Hepatic stellate cell (primary cell): ENCODE results near the gene SLFN14.
"Not testable (repeated sequence)": the region's sequence is repeated elsewhere in the genome, so short reads cannot be mapped to it uniquely, and the experiment has no call there.

Experiments used
- DNase-seq: peaks from one replicate; pipeline ENCODE4 v3.0.0; 2011; ENCODE audit warnings: low spot score

SLFN14 gene

DNA sequence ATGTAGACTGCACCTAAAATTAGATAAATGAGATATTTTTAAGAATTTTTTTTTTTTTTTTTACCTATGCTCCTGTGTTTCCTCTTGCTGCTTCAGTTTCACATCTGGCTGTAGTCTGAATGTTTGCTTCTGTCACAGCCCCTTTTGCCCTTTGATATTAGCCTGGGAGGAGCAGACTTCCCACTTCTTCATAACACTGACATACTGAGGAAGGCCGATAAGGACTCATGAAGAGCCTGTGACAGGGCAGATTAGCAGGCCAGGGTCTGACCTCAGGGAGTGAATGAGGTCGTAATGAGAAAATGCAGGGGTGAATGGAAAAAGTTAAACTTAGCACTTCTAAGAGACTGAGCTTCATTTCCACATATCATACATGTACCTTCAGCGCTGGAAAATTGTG, at the start of gene SLFN14:
SLFN14 (minus strand) TSS at position 117 of the 400 bp plus-strand sequence. CDS start 2,757 bp downstream, outside the sequence.
- no peak for DNase-seq

DNA sequence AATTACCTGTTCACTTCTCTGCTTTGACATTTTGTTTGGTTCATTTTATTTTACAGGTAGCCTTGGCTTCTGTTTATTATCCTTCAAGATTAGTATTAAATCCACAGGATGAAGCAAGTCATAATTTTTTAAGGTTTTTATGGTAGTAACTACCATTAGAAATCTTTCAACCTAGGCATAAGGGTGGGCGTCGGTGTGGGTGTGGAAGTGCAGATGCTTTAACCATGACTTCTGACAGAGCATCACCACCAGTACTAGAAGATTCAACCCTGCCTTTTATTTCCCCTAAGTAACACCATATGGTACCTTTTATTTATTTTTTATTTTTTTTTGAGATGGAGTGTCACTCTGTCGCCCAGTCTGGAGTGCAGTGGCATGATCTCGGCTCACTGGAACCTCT, 49.2 kb upstream of the SLFN14 start:
- no peak for DNase-seq

DNA sequence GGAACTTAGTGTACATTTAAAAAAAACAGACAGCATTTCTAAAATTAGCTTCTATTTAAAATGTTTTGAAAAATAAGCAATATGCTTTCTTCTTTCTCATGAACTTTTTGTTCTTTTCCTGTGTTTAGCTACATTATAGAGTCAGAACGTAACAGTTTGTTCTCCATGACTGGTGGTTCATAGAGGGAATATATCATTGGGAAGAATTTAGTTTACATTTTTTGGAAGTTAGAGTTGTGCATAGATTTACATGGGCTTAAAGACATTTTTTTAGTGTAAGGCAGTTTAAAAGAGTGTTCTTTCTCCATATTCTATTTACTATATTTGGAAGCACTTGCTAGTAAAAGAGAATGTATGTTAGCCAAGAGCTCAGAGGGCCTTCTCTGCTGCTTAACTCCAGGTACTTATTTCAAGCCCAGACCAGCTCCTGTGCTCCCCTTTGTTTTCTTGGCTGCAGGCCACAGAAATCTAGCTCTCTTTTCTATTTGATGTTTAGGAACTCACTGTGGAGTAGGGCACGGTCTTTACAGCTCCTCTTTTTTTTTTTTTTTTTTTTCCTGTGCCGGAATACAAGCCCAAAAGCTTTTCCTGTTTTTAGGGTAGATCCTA, 46.7 kb upstream of the SLFN14 start:
- no peak for DNase-seq

DNA sequence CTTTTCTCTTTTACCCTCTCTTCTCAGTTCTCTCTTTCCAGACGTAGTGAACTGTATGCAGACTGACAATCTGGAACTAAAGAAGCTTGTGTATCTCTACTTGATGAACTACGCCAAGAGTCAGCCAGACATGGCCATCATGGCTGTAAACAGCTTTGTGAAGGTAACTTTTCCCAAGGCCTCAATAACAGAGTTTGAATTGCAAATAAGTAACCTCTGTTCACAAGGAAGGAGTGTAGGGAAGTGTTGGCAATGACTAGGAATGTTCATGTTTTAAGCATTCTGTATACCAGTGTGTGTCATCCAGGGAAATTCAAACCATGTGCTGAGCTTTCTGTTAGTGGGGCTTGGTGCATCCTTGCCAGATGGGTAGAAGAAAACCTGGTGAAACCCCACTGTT, 45.1 kb upstream of the SLFN14 start:
- no peak for DNase-seq

DNA sequence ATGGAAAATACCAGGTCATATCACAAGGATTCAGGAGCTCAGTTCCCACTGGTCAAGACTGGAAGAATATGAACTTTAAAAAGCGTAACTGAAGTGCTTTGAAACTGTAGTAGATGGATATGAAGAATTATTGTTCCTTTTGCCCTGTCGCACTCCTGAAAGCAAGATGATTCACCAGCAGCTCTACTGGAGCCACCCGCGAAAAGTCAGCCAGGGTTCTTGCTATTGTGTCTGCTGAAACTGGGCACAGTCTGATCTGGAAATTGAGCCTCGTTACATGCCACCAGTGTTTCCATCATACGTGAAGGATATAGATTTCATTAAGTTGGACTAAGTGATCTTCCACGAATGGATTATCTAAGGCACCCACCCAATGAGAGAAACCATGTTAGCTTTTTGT, 43.1 kb upstream of the SLFN14 start:
- DNase-seq: no peak

DNA sequence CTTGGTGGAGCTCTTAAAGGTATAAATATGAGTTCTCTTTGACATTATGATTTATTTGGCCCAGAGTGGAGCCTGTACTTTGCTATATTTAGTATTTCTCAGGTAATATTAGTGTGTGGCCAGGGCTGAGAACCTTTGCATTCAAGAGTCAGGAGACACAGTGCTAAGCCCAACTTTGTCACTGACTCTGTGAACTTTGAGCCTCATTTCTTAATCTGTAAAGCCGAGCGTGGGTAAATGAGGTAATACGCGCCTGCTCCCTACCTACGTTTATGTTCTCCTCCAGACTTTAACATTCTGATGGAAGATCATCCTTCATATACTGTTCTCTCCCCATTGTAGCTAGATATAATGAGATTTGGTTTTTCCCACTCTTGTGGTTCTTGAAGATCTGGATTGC, 37.0 kb upstream of the SLFN14 start:
- DNase-seq: no peak

DNA sequence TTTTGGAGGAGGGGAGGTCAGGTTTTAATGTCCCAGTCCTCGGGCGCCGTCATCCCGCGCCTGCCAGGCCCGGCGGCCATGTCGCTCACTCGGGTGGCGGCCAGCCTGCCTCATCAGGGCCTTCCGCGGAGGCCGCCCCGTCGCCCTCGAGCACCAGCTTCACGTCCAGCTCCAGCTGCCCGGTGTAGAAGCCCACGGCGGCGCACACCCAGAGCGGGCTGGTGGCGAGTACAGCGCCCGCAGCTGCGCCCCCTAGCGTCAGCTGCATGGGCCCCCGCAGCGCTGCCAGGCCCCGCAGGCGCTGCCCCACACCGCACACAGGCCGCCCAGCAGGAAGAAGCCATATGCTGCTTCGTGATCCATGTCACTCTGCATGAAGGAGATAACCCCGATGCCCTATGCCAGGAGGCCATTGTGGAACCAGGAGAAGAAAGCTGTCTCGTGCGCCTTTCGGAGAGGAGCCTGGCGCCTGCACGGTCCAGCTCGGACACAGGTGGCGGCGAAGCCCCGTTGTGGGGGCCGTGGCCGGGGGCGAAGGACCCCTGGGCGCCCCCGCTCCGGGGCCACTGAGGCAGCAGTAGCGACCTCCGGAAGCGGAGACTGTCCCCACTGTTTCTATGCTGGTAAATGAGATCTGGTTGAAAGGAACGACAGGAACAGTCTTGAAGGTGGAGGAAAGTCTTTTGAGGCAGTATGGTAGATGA, 36.1 kb upstream of the SLFN14 start:
- DNase-seq: no peak

- DNase-seq: no peak
These were observed 35.5 kb upstream of the SLFN14 start for GRCh38 chr17:35596072-35596471.

DNA sequence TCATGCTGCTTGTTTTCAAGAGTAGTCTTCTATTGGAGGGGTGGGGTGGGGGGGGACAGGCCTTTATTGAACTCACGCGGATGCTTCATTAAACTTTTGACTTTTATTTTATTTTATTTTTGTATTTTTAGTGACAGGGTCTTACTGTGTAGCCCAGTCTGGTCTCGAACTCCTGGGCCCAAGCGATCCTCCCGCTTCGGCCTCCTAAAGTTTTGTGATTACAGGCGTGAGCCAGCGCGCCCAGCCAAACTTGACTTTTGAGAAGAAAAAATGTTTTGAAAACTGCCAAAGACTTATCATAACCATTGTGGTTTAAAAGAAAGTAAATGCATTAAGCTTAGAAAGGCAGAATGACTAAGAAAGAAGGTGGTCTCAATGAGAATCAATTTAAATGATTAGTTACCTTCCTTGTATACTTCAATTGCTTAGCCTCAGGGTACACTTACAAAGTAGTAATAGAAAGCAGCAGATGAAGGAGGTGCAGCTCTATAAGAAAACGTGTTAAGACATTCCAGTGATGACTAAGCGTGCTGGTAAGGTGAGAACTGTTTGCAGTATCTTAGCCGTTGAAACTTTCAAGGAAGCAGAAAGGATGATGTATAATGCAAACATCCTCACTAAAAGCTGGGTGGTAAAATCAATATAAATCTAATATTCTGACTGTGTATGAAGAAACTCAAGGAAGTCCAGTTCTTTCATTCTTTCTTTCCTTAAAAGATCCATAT, 27.7 kb upstream of the SLFN14 start:
- DNase-seq: no peak

DNA sequence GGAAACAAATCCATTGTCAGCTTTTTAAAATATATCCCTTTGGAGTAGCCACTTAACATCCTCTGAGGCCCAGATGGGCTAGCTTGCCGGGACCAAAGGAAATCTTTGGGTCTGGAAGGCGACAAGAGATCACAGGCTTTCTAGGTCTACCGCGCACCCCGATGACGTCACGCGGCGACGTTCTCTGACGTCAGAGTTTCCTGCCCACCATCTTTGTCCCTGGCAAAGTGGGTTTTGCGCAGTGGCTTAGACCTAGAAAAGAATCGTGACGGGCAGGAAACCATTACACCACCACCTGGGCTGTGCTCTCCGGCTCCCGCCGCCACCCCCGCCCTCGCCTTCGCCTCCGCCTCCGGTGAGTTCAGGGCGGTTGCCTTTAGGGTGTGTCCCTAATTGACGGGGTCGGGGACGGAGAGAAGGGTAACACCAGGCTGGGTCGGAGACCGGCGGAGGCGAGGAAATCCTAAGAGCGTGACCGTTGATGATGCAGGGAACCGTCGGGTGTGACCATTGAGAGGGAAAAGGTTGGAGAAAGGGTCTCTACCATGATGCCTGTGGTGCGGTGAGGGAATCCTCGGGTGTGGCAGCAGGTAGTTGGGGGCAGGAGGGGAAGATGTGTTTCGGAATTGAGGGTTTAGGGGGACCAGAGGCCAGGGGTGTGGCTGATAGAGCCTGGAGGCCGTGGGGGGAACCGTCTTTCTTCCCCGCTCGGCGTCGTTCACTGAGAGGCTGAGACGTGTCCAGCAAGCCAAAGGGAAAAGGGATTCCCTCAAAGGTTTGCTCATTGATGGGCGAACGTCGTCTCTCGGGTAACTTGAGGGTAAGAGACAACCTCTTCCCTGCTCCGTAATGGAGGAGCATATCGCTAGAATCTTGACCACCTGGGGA, 26.7 kb upstream of the SLFN14 start, which contains the start of gene AP2B1:
AP2B1 (plus strand) TSS at position 249 of the 888 bp plus-strand sequence. CDS start 6,709 bp downstream, outside the sequence.
- peak; percentile 81 for DNase-seq

DNA sequence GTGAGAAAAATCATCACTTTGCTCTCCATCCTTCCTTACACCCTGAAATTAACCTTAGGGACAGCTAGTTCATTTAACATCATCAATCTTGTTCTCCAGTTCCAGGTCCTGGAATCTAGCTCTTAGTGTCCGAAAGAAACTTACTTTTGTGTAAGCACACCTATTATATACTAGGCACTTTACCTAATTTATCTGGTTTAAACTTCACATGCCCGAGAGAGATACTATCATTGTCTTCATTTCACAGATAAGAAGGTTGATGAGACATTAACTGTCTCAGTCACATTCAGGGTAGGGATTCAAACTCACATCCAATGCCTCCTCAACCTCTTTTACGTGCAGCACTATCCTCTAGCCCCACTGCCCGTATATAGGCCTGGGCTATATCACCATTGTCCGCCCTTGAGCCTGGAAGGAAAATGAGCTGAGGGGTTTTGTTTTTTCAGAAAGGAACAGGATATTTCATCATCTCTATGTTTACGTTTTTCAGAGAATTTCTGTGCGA, 26.0 kb upstream of the SLFN14 start:
- DNase-seq: no peak

DNA sequence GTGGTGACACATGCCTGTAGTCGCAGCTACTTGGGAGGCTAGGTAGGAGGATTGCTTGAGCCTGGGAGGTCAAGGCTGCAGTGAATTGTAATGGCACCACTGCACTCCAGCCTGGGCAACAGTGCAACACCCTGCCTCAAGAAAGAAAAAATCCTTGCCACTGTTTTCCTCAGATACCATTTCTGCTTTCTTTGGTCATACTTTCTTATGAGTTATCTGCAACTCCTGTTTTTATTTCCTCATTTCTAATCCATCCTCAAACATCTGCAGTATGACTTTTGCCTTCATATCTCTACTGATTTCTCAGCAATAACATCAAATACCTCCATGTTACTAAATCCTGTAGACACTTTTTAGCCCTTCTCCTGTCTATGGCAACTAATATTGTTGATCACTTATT, 23.4 kb upstream of the SLFN14 start:
- no peak for DNase-seq

DNA sequence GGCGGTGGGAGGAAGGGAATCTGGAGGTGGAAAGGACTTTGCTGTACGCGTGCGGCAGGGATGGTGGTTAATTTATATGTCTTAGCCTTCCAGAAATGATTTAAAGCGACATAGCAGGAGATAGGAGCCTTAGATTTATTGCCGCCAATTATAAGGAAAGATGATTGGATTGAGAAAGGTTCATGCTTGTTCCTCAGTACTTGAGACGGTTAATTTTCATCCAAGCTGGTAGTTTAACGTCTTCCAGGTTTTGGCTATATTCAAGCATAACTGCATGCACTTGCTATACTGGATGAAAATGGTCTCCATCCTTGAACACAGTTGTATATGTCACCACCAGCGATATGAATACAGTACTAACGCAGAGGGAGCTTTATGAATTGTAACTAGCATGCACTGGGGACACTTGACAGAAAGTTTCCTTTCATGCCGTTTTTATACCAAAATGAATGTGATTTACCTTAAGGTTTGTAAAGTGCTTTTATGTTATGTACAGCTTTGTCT, 18.4 kb upstream of the SLFN14 start:
- no peak for DNase-seq

- peak; percentile 77 for DNase-seq
These were observed 17.7 kb upstream of the SLFN14 start, which contains the start of gene PEX12 for GRCh38 chr17:35578197-35578928. Gene PEX12 (minus strand): TSS chr17:35578571. CDS start chr17:35578021, 550 bp downstream.

DNA sequence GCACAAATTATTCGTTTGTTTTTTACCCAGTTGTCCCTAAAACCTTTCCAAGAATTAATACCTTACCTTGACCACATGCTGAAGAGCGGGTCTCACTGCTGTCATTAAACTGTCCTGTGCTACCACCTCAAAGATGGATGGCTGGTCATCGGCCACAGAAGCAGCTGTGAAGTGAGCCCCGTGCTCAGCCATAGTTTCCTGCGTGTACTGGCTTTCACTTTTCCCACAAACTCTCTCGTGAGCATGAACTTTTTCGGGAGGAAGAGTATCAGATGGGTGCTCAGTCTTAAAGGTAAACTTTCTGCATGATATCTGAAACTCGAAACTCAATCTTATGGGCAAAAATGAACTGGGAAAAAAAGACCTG, 17.2 kb upstream of the SLFN14 start:
- no peak for DNase-seq

- DNase-seq: no peak
These were observed 15.1 kb upstream of the SLFN14 start for GRCh38 chr17:35575759-35576158.

DNA sequence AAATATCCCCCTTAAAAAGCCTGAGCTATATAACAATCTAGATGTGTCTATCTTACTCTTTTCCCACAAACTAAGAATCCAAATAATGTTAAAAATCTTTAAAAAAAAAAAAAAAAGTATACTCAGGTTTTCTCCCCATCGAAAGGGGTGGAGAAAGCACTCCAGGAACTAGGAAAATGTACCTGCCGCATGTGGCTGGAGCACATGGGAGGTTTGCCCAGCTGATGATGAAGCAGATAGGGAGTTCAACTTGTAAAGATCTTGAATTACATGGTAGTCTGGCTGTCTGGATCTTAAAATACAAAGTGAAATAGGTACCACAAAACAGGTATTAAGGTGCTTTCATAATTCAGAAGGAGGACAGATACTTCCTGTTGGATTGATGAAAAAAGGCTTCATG, 8.8 kb upstream of the SLFN14 start:
- DNase-seq: no peak

- DNase-seq: peak; percentile 56
These were observed 7.9 kb upstream of the SLFN14 start for GRCh38 chr17:35568561-35568960.

DNA sequence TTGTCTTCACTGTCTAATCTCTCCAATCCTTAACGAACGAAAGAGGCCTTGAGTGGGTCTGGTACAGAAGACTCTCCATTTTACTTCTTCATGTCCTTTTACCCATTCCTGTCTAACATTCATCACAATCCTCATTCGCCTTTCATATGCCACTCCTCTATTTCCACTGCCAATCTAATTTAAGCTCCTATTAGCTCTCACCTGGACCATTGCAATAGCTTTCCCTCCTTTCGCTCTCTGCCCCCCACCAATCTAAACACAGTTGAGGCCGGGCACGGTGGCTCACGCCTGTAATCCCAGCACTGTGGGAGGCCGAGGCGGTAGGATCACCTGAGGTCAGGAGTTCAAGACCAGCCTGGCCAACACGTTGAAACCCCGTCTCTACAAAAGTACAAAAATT, 6.3 kb upstream of the SLFN14 start:
- no peak for DNase-seq

GRCh38 chr17:35563181-35563580, 2.6 kb upstream of the SLFN14 start:
- not testable (repeated sequence) for DNase-seq
